Gastrocnemius medialis (tissue), 4 donors: Measurements from ENCODE around the gene CLK1. TPM values are rescaled to one million over a fixed set of nuclear protein-coding genes. Genes with fewer than 3 reads are reported as not detected.
A peak's percentile ranks its signal among the peaks of the same experiment; 100 is the strongest.

Experiments
- ATAC-seq, 2 donors: fragments of 150-250 bp; one replicate each; pipeline ENCODE4 v1.9.1; 2016
- DNase-seq, 2 donors: peaks; one replicate each; pipeline ENCODE4 v3.0.0-alpha.2; 2019
- H3K27ac ChIP-seq, 4 donors: fragments of 200-600 bp; sonication (generic); 1 replicate in 1 of 4; 2 replicates in 3 of 4; pipeline ENCODE4 v1.5.1; 2016 to 2018; ENCODE audit warnings: mild to moderate bottlenecking in 2 of 4, moderate library complexity in 1 of 4
- H3K27me3 ChIP-seq, 3 donors: fragments of 200-600 bp; sonication (generic) in 2 of 3; 1 replicate in 1 of 3; 2 replicates in 2 of 3; pipeline versions ENCODE4 v1.5.1 to v1.6.0; 2016 to 2019; ENCODE audit warnings: mild to moderate bottlenecking in 1 of 3, moderate library complexity in 1 of 3
- H3K36me3 ChIP-seq, 2 donors: fragments of 200-600 bp; sonication (generic) in 1 of 2; one replicate each; pipeline ENCODE4 v1.5.1; 2017 to 2018
- H3K4me1 ChIP-seq, 2 donors: fragments of 200-600 bp; sonication (generic) in 1 of 2; one replicate each; pipeline ENCODE4 v1.5.1; 2016 to 2017; ENCODE audit warnings: mild to moderate bottlenecking in 2 of 2
- H3K4me3 ChIP-seq, 4 donors: fragments of 200-600 bp; sonication (generic) in 3 of 4; 1 replicate in 1 of 4; 2 replicates in 3 of 4; pipeline ENCODE4 v1.5.1; 2016 to 2019; ENCODE audit warnings: mild to moderate bottlenecking in 2 of 4
- H3K9me3 ChIP-seq, 3 donors: fragments of 200-600 bp; sonication (generic) in 2 of 3; 1 replicate in 1 of 3; 2 replicates in 2 of 3; pipeline ENCODE4 v1.5.1; 2016 to 2019
- CTCF ChIP-seq, 5 experiments: fragments of 450-650 bp in 3 of 5; fragments of 200-600 bp in 2 of 5; sonication (generic) in 2 of 5; IDR thresholded peaks in 4 of 5; conservative IDR thresholded peaks in 1 of 5; 1 replicate in 4 of 5; 2 replicates in 1 of 5; pipeline ENCODE4 v1.5.1; 2016 to 2019; ENCODE audit warnings: antibody characterized with exemption in 5 of 5, mild to moderate bottlenecking in 3 of 5, moderate library complexity in 3 of 5
- POLR2A ChIP-seq, 2 donors: fragments of 450-650 bp; IDR thresholded peaks; one replicate each; pipeline ENCODE4 v1.6.1; 2017; ENCODE audit warnings: antibody characterized with exemption in 2 of 2, mild to moderate bottlenecking in 2 of 2, moderate library complexity in 2 of 2
- in situ Hi-C, 4 donors: fragments of 200-750 bp; cut with MboI; loops; one replicate each; pipeline versions ENCODE4 v1.15.0 to v1.8.0; 2017; ENCODE audit warnings: low sequenced_read_pairs in 4 of 4
- intact Hi-C: fragments of 100-400 bp; cut with DNase I; formaldehyde crosslinking; loops from one replicate; pipeline ENCODE4 v1.15.1; 2023; ENCODE audit warnings: low total_unique reads
- total RNA-seq, 4 donors: library from RNA; depleted of rRNA; stranded (reverse); fragments of >200 nt; gene quantifications; one replicate each; pipeline versions ENCODE4 v1.1.0 to v1.2.3, GENCODE V29; 2016

CLK1 gene
- total RNA-seq, 4 donors from 2014 or later: 61.6 to 104 (median 85.3) TPM

DNA sequence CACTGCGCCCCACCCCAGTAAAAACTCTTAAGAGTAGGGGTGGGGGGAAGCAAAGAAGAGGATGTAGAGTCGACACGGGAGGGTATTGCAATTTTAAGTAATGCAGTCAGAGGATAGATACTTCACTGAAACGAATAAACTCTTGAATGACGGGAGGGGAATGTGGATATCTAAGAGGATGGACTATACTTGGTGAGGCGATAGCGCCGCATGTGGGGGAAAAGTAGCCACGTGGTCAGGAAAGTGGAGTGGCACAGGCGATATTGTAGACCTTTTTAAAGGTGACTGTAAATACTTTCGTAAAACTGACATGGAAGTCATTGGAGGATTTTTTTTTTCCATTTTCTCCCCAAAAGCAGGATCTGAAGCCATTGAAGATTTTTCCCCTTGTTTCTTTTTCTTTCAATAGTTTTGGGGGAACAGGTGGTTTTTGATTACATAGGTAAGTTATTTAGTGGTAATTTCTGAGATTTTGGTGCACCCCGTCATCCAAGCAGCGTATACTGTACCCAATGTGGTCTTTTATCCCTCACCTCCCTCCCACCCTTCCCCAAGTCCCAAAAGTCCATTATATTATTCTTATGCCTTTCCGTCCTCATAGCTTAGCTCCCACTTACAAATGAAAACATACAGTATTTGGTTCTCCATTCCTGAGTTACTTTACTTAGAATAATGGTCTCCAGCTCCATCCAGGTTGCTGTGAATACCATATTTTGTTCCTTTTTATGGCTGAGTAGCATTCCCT is 13.8 kb downstream of the CLK1 start:
- no peak overlapping the region for H3K27ac ChIP-seq
- H3K36me3 ChIP-seq: peaks cover 12 to 52% of the 10 kb centered on the region in 2 donors
- H3K9me3 ChIP-seq: no peaks in the 10 kb centered on the region
- ATAC-seq: peak in 1 of 2 donors; percentile 16
- intact Hi-C loops: no loop called here
- H3K4me1 ChIP-seq: no peaks in the 10 kb centered on the region
- in situ Hi-C loops: no loop called here
- DNase-seq: no peak
- H3K27me3 ChIP-seq: no peaks in the 10 kb centered on the region
- H3K4me3 ChIP-seq: no peak overlapping the region
- TF ChIP-seq CTCF (IDR thresholded peaks at IDR 0.05 in 4 of 5, conservative IDR thresholded peaks at IDR 0.05 in 1 of 5): no peak
- TF ChIP-seq POLR2A (IDR thresholded peaks at IDR 0.05): no peak

DNA sequence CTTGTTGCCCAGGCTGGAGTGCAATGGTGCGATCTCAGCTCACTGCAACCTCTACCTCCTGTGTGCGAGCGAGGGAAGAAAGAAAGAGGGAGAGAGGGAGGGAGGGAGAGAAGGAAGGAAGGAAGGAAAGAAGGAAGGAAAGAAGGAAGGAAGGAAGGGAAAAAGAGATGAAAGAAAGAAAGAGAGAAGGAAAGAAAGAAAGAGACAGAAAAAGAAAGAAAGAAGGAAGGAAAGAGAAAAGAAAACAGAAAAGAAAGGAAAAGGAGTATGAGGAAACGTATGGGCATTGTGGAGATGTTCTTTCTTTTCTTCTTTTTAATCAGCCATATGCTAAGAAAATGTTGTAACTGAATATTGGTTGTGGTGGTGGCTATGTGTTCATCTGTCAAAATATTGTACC is 16.5 kb downstream of the CLK1 start:
- intact Hi-C loops: no loop called here
- Histone ChIP-seq H3K4me1 (no peaks in the 10 kb centered on the region), H3K27me3 (no peaks in the 10 kb centered on the region), H3K9me3 (no peaks in the 10 kb centered on the region), H3K36me3 (peaks cover 5 to 24% of the 10 kb centered on the region in 2 donors), H3K27ac (no peak overlapping the region), H3K4me3 (no peak overlapping the region)
- in situ Hi-C loops: no loop called here
- TF ChIP-seq CTCF (IDR thresholded peaks at IDR 0.05 in 4 of 5, conservative IDR thresholded peaks at IDR 0.05 in 1 of 5): no peak
- no peak for TF ChIP-seq POLR2A (IDR thresholded peaks at IDR 0.05)
- ATAC-seq (no peak), DNase-seq (no peak)

- in situ Hi-C loops (no loop called here), intact Hi-C loops (no loop called here)
- TF ChIP-seq POLR2A (IDR thresholded peaks at IDR 0.05) (no peak), CTCF (IDR thresholded peaks at IDR 0.05 in 4 of 5, conservative IDR thresholded peaks at IDR 0.05 in 1 of 5) (no peak)
- no peaks in the 10 kb centered on the region for H3K27me3 ChIP-seq
- no peak for ATAC-seq
- H3K4me3 ChIP-seq: no peak overlapping the region
- H3K4me1 ChIP-seq: no peaks in the 10 kb centered on the region
- H3K9me3 ChIP-seq: no peaks in the 10 kb centered on the region
- DNase-seq: no peak
- peaks cover 0 to 17% of the 10 kb centered on the region in 2 donors for H3K36me3 ChIP-seq
- no peak overlapping the region for H3K27ac ChIP-seq
These were observed 17.2 kb downstream of the CLK1 start for GRCh38 chr2:200847269-200847668.

GRCh38 chr2:200845669-200846325 is 18.7 kb downstream of the CLK1 start:
- DNase-seq (no peak), ATAC-seq (no peak)
- Histone ChIP-seq H3K27ac (no peak overlapping the region), H3K4me3 (no peak overlapping the region), H3K36me3 (peaks cover 0 to 3% of the 10 kb centered on the region in 2 donors), H3K9me3 (no peaks in the 10 kb centered on the region), H3K27me3 (no peaks in the 10 kb centered on the region), H3K4me1 (no peaks in the 10 kb centered on the region)
- TF ChIP-seq CTCF (IDR thresholded peaks at IDR 0.05 in 4 of 5, conservative IDR thresholded peaks at IDR 0.05 in 1 of 5): no peak
- no peak for TF ChIP-seq POLR2A (IDR thresholded peaks at IDR 0.05)
- intact Hi-C loops: no loop called here
- in situ Hi-C loops: no loop called here
